HEK293 (cell line): ENCODE data around the gene AIM2.

Experiments
- CTCF ChIP-seq: fragments of 450-650 bp; formaldehyde crosslinking; IDR thresholded peaks from 2 replicates; pipeline ENCODE4 v1.5.1; 2016; ENCODE audit warnings: missing biosample characterization, missing genetic modification characterization
- PBX3 ChIP-seq: sonication (generic); formaldehyde crosslinking; IDR thresholded peaks from 2 replicates; pipeline ENCODE4 v1.8.1; 2022; ENCODE audit warnings: mild to moderate bottlenecking, moderate library complexity, missing genetic modification reagents
- REST ChIP-seq: fragments of 450-650 bp; formaldehyde crosslinking; IDR thresholded peaks from 2 replicates; pipeline ENCODE4 v1.5.1; 2016; ENCODE audit warnings: missing biosample characterization, missing genetic modification characterization
- ZBTB7A ChIP-seq: fragments of 450-650 bp; formaldehyde crosslinking; IDR thresholded peaks from 2 replicates; pipeline ENCODE4 v1.5.1; 2016; ENCODE audit warnings: low read depth, missing biosample characterization, missing genetic modification characterization
- ZBTB8A ChIP-seq: fragments of 450-650 bp; formaldehyde crosslinking; IDR thresholded peaks from 2 replicates; pipeline ENCODE4 v1.5.1; 2016; ENCODE audit warnings: missing biosample characterization, missing genetic modification characterization
- ZNF398 ChIP-seq: fragments of 450-650 bp; formaldehyde crosslinking; IDR thresholded peaks from 2 replicates; pipeline ENCODE4 v1.5.1; 2017; ENCODE audit warnings: missing biosample characterization, missing genetic modification characterization
- ZNF416 ChIP-seq: fragments of 450-650 bp; formaldehyde crosslinking; IDR thresholded peaks from 2 replicates; pipeline ENCODE4 v1.5.1; 2016; ENCODE audit warnings: missing biosample characterization, missing genetic modification characterization
- ZNF596 ChIP-seq: fragments of 450-650 bp; IDR thresholded peaks from 2 replicates; pipeline ENCODE4 v1.5.0; 2018; ENCODE audit warnings: missing biosample characterization, mild to moderate bottlenecking, missing genetic modification characterization, moderate library complexity
- ZNF629 ChIP-seq: fragments of 450-650 bp; formaldehyde crosslinking; IDR thresholded peaks from 2 replicates; pipeline ENCODE4 v1.5.1; 2017; ENCODE audit warnings: missing biosample characterization, missing genetic modification characterization
- ZNF701 ChIP-seq: fragments of 450-650 bp; formaldehyde crosslinking; IDR thresholded peaks from 2 replicates; pipeline ENCODE4 v1.5.1; 2016; ENCODE audit warnings: missing biosample characterization, missing genetic modification characterization
- ZNF747 ChIP-seq: fragments of 450-650 bp; formaldehyde crosslinking; IDR thresholded peaks from 2 replicates; pipeline ENCODE4 v1.5.1; 2016; ENCODE audit warnings: missing biosample characterization, missing genetic modification characterization

GRCh38 chr1:159077120-159077961 lies 775 bp upstream of the AIM2 start:
- no peak for TF ChIP-seq ZBTB7A (tag by site-specific recombination)
- no peak for TF ChIP-seq ZBTB8A (tag by site-specific recombination)
- TF ChIP-seq REST = no peak
- TF ChIP-seq CTCF (tag by site-specific recombination) = no peak
- TF ChIP-seq ZNF747 (tag by site-specific recombination) = no peak
- TF ChIP-seq ZNF701 (tag by site-specific recombination) = no peak
- no peak for TF ChIP-seq ZNF398 (tag by site-specific recombination)
- no peak for TF ChIP-seq ZNF596
- TF ChIP-seq ZNF629 (tag by site-specific recombination) = no peak
- no peak for TF ChIP-seq ZNF416 (tag by site-specific recombination)
- no peak for TF ChIP-seq PBX3 (CRISPR knock-in tag)
